HG03196 (cell line): Measurements from ENCODE around the gene ALG13.
"Not testable (repeated sequence)": the region's sequence is repeated elsewhere in the genome, so short reads cannot be mapped to it uniquely, and the experiment has no call there.

Experiments used
- ATAC-seq: cut with Tn5 transposase; IDR thresholded peaks from one replicate; pipeline ENCODE4 v1.9.1; 2021; ENCODE audit not compliant: unreplicated experiment

ALG13 gene

GRCh38 chrX:111756486-111756885 is 75.5 kb downstream of the ALG13 start:
- no peak for ATAC-seq

GRCh38 chrX:111759686-111760085 is 78.7 kb downstream of the ALG13 start:
- ATAC-seq = no peak

- ATAC-seq = no peak
Measured at GRCh38 chrX:111761578-111762135, 80.7 kb downstream of the ALG13 start.

- no peak for ATAC-seq
Measured at GRCh38 chrX:111778591-111778990, 97.6 kb downstream of the ALG13 start.

GRCh38 chrX:111779582-111779981 is 98.6 kb downstream of the ALG13 start:
- no peak for ATAC-seq

GRCh38 chrX:111784667-111785066 is 103.7 kb downstream of the ALG13 start:
- no peak for ATAC-seq

- not testable (repeated sequence) for ATAC-seq
Measured at GRCh38 chrX:111790054-111790453, 109.1 kb downstream of the ALG13 start.
